ENCODE measurements around the gene RMRP. TPM values are rescaled to one million over a fixed set of nuclear protein-coding genes. Genes with fewer than 3 reads are reported as not detected.

RMRP gene
- total RNA-seq, 2 donors from 2014 or later, result 1,879 to 13,864 TPM

GRCh38 chr9:35675204-35675603, 17.4 kb upstream of the RMRP start:
- WGBS, result 50% methylated on average over 13 of the region's 13 CpGs

GRCh38 chr9:35674025-35674361, 16.2 kb upstream of the RMRP start:
- no peaks in the 10 kb centered on the region for H3K9me3 ChIP-seq
- no peak overlapping the region for H3K27ac ChIP-seq
- intact Hi-C loops (cut with DNase I), result no loop called here
- no peaks in the 10 kb centered on the region for H3K36me3 ChIP-seq
- no peak overlapping the region for H3K4me3 ChIP-seq
- DNase-seq (ENCODE audit: low spot score), result no peak
- WGBS, result 81% methylated on average over 3 of the region's 3 CpGs
- H3K4me1 ChIP-seq (replicated peaks), result no peaks in the 10 kb centered on the region
- no peaks in the 10 kb centered on the region for H3K27me3 ChIP-seq (replicated peaks; ENCODE audit: insufficient read depth)
- TF ChIP-seq CTCF (IDR thresholded peaks at IDR 0.05) (no peak), POLR2AphosphoS5 (IDR thresholded peaks at IDR 0.05) (no peak), POLR2A (IDR thresholded peaks at IDR 0.05) (no peak)

More at GRCh38 chr9:35675204-35675603, 17.4 kb upstream of the RMRP start:
- Histone ChIP-seq H3K9me3 (no peaks in the 10 kb centered on the region), H3K4me3 (peak overlapping the region; percentile 36 to 40), H3K4me1 (replicated peaks) (no peaks in the 10 kb centered on the region), H3K27me3 (replicated peaks; ENCODE audit: insufficient read depth) (no peaks in the 10 kb centered on the region), H3K36me3 (no peaks in the 10 kb centered on the region), H3K27ac (no peak overlapping the region)
- intact Hi-C loops (cut with DNase I), result no loop called here
- DNase-seq (ENCODE audit: low spot score), result no peak
- TF ChIP-seq POLR2A (IDR thresholded peaks at IDR 0.05) (no peak), CTCF (IDR thresholded peaks at IDR 0.05) (no peak), POLR2AphosphoS5 (IDR thresholded peaks at IDR 0.05) (no peak)

GRCh38 chr9:35673132-35674024, 15.6 kb upstream of the RMRP start, which contains the start of gene CA9:
Gene CA9, plus strand, starts transcription at chr9:35673928. Its CDS starts 32 bp downstream, at chr9:35673960.
- intact Hi-C loops (cut with DNase I), result no loop called here
- H3K27ac ChIP-seq, result no peak within 1 kb of the TSS
- H3K4me3 ChIP-seq, result no peak within 1 kb of the TSS
- no peaks in the 10 kb centered on the region for H3K4me1 ChIP-seq (replicated peaks)
- H3K27me3 ChIP-seq (replicated peaks; ENCODE audit: insufficient read depth), result no peaks in the 10 kb centered on the region
- no peaks in the 10 kb centered on the region for H3K36me3 ChIP-seq
- WGBS, result 21% methylated on average over 10 of the region's 10 CpGs
- no peak for TF ChIP-seq POLR2A (IDR thresholded peaks at IDR 0.05)
- no peak for TF ChIP-seq CTCF (IDR thresholded peaks at IDR 0.05)
- TF ChIP-seq POLR2AphosphoS5 (IDR thresholded peaks at IDR 0.05), result no peak
- DNase-seq (ENCODE audit: low spot score), result no peak
- no peaks in the 10 kb centered on the region for H3K9me3 ChIP-seq

GRCh38 chr9:35669331-35670145, 11.7 kb upstream of the RMRP start:
- 53% methylated on average over 6 of the region's 6 CpGs for WGBS
- H3K4me1 ChIP-seq (replicated peaks), result no peaks in the 10 kb centered on the region
- no peaks in the 10 kb centered on the region for H3K9me3 ChIP-seq
- no peak overlapping the region for H3K4me3 ChIP-seq
- no peaks in the 10 kb centered on the region for H3K36me3 ChIP-seq
- H3K27ac ChIP-seq, result peak overlapping the region in 1 of 2 donors; percentile 11
- TF ChIP-seq POLR2A (IDR thresholded peaks at IDR 0.05), result no peak
- no peak for TF ChIP-seq POLR2AphosphoS5 (IDR thresholded peaks at IDR 0.05)
- no peak for TF ChIP-seq CTCF (IDR thresholded peaks at IDR 0.05)
- no peak for DNase-seq (ENCODE audit: low spot score)
- intact Hi-C loops (cut with DNase I), result no loop called here
- H3K27me3 ChIP-seq (replicated peaks; ENCODE audit: insufficient read depth), result no peaks in the 10 kb centered on the region

Data from prostate gland (tissue), 2 donors.